SU-DHL-6 (cell line): Measurements from ENCODE around the gene EXD3.

Experiments
- H2AFZ ChIP-seq: fragments of 200-600 bp; sonication (generic); 2 replicates; pipeline ENCODE4 v1.6.1; 2014; ENCODE audit warnings: low read depth, mild to moderate bottlenecking, moderate library complexity, mixed read lengths, antibody characterized with exemption, low read length; ENCODE audit not compliant: severe bottlenecking
- H3F3A ChIP-seq: fragments of 200-600 bp; shearing (Covaris generic); 2 replicates; pipeline ENCODE4 v1.6.0; 2016; ENCODE audit warnings: antibody characterized with exemption, mild to moderate bottlenecking; ENCODE audit not compliant: insufficient read depth
- H3K27ac ChIP-seq: fragments of 200-600 bp; sonication (generic); 2 replicates; pipeline ENCODE4 v1.5.1; 2016; ENCODE audit warnings: low read depth, mild to moderate bottlenecking, low read length, moderate library complexity, mixed read lengths
- H3K27me3 ChIP-seq: fragments of 200-600 bp; sonication (generic), shearing (Covaris generic); 2 replicates; pipeline ENCODE4 v1.6.0; 2014; ENCODE audit warnings: mild to moderate bottlenecking, low read length
- H3K36me3 ChIP-seq: fragments of 200-600 bp; sonication (generic); 2 replicates; pipeline ENCODE4 v1.6.1; 2014; ENCODE audit warnings: mild to moderate bottlenecking, low read length, mixed read lengths
- H3K4me2 ChIP-seq: fragments of 300-600, 200-600 bp; shearing (Covaris generic), sonication (generic); 2 replicates; pipeline ENCODE4 v1.6.0; 2014; ENCODE audit warnings: low read length, low read depth, mild to moderate bottlenecking; ENCODE audit not compliant: poor library complexity, severe bottlenecking
- H3K4me3 ChIP-seq: fragments of 200-600 bp; sonication (generic); 2 replicates; pipeline ENCODE4 v1.5.1; 2014; ENCODE audit warnings: antibody characterized with exemption, low read length, mild to moderate bottlenecking, mixed read lengths; ENCODE audit not compliant: insufficient read depth, poor library complexity, severe bottlenecking
- H3K79me2 ChIP-seq: fragments of 200-600 bp; sonication (generic); 2 replicates; pipeline ENCODE4 v1.6.1; 2014; ENCODE audit warnings: mild to moderate bottlenecking, low read length, moderate library complexity; ENCODE audit not compliant: insufficient read depth
- H3K9ac ChIP-seq: fragments of 200-600 bp; sonication (generic); 2 replicates; pipeline ENCODE4 v1.7.0; 2014; ENCODE audit warnings: mild to moderate bottlenecking, low read length
- H3K9me2 ChIP-seq: fragments of 200-600 bp; sonication (generic); replicated peaks from 2 replicates; pipeline ENCODE4 v1.6.1; 2014; ENCODE audit warnings: low read length; ENCODE audit not compliant: insufficient read depth
- H3K9me3 ChIP-seq: fragments of 200-600 bp; sonication (generic); 2 replicates; pipeline ENCODE4 v1.6.1; 2014; ENCODE audit warnings: low read length, mixed read lengths; ENCODE audit not compliant: insufficient read depth
- H4K20me1 ChIP-seq: fragments of 200-600 bp; sonication (generic); 2 replicates; pipeline ENCODE4 v1.6.1; 2014; ENCODE audit warnings: low read depth, mild to moderate bottlenecking, antibody characterized with exemption, low read length, moderate library complexity, mixed read lengths
- CTCF ChIP-seq: fragments of 200-600 bp; sonication (generic); IDR thresholded peaks from one replicate; pipeline ENCODE4 v1.5.1; 2017; ENCODE audit warnings: antibody characterized with exemption, mild to moderate bottlenecking, low read length, moderate library complexity; ENCODE audit not compliant: insufficient read depth, poor library complexity, severe bottlenecking
- EZH2phosphoT487 ChIP-seq: fragments of 200-600 bp; sonication (generic), shearing (Covaris generic); conservative IDR thresholded peaks from 2 replicates; pipeline ENCODE4 v1.6.1; 2018; ENCODE audit warnings: mild to moderate bottlenecking, antibody characterized with exemption, low read length, moderate library complexity, mixed read lengths

Gene EXD3

GRCh38 chr9:137299938-137300337, 123.0 kb downstream of the EXD3 start:
- H3K9ac ChIP-seq, result no peak overlapping the region
- H3K79me2 ChIP-seq, result no peaks in the 10 kb centered on the region
- no peaks in the 10 kb centered on the region for H3K36me3 ChIP-seq
- no peaks in the 10 kb centered on the region for H3K9me3 ChIP-seq
- no peaks in the 10 kb centered on the region for H4K20me1 ChIP-seq
- H3K9me2 ChIP-seq, result no peaks in the 10 kb centered on the region
- H3K27ac ChIP-seq, result no peak overlapping the region
- TF ChIP-seq EZH2phosphoT487 (no peak), CTCF (no peak)
- H2AFZ ChIP-seq, result no peak overlapping the region
- H3K4me3 ChIP-seq, result no peak overlapping the region
- H3K27me3 ChIP-seq, result no peaks in the 10 kb centered on the region
- 0 out of 2 replicates have a peak, but pooled peaks cover 2% of the 10 kb centered on the region for H3F3A ChIP-seq
- H3K4me2 ChIP-seq, result no peak overlapping the region

GRCh38 chr9:137299203-137299565, 123.8 kb downstream of the EXD3 start:
- H3K9ac ChIP-seq, result no peak overlapping the region
- H3K79me2 ChIP-seq, result no peaks in the 10 kb centered on the region
- no peaks in the 10 kb centered on the region for H3K27me3 ChIP-seq
- no peak overlapping the region for H2AFZ ChIP-seq
- H3K9me2 ChIP-seq, result no peaks in the 10 kb centered on the region
- H3K4me2 ChIP-seq, result no peak overlapping the region
- no peaks in the 10 kb centered on the region for H3K9me3 ChIP-seq
- no peaks in the 10 kb centered on the region for H4K20me1 ChIP-seq
- H3F3A ChIP-seq, result 0 out of 2 replicates have a peak, but pooled peaks cover 2% of the 10 kb centered on the region
- no peaks in the 10 kb centered on the region for H3K36me3 ChIP-seq
- no peak overlapping the region for H3K27ac ChIP-seq
- H3K4me3 ChIP-seq, result no peak overlapping the region
- no peak for TF ChIP-seq EZH2phosphoT487
- TF ChIP-seq CTCF, result no peak

- TF ChIP-seq EZH2phosphoT487 (no peak), CTCF (no peak)
- Histone ChIP-seq H3K9me2 (no peaks in the 10 kb centered on the region), H3K9me3 (no peaks in the 10 kb centered on the region), H2AFZ (no peak overlapping the region), H3F3A (0 out of 2 replicates have a peak, but pooled peaks cover 2% of the 10 kb centered on the region), H3K4me2 (no peak overlapping the region), H3K9ac (no peak overlapping the region), H3K27me3 (no peaks in the 10 kb centered on the region), H3K36me3 (no peaks in the 10 kb centered on the region), H4K20me1 (no peaks in the 10 kb centered on the region), H3K4me3 (no peak overlapping the region), H3K79me2 (no peaks in the 10 kb centered on the region), H3K27ac (no peak overlapping the region)
Measured at GRCh38 chr9:137298401-137299202, 124.4 kb downstream of the EXD3 start.
